ENCODE measurements around the gene AP5M1.

AP5M1 gene

GRCh38 chr14:57319636-57320192, 50.9 kb downstream of the AP5M1 start:
- Histone ChIP-seq H3K36me3 (ENCODE audit: insufficient read depth, low read length) (no peaks in the 10 kb centered on the region), H2AFZ (ENCODE audit: low read length) (no peak overlapping the region), H3K4me3 (ENCODE audit: low read depth, low read length, poor library complexity, severe bottlenecking) (no peak overlapping the region), H3F3A (ENCODE audit: insufficient read depth, low read length) (no peaks in the 10 kb centered on the region), H4K20me1 (ENCODE audit: insufficient read depth, low read length) (no peaks in the 10 kb centered on the region), H3K27me3 (ENCODE audit: insufficient read depth, low read length) (no peaks in the 10 kb centered on the region), H3K4me1 (ENCODE audit: insufficient read depth, low read length, severe bottlenecking) (no peaks in the 10 kb centered on the region), H3K4me2 (ENCODE audit: low read length) (no peak overlapping the region), H3K79me2 (ENCODE audit: insufficient read depth, low read length) (no peaks in the 10 kb centered on the region), H3K9me3 (ENCODE audit: low read length) (no peaks in the 10 kb centered on the region), H3K9me2 (ENCODE audit: low read depth, low read length) (no peaks in the 10 kb centered on the region), H3K9ac (ENCODE audit: low read length) (no peak overlapping the region), H3K27ac (ENCODE audit: low read depth, low read length, poor library complexity, severe bottlenecking) (no peak overlapping the region)
- TF ChIP-seq EZH2 (IDR thresholded peaks at IDR 0.05; ENCODE audit: borderline replicate concordance, low read length) = no peak
- TF ChIP-seq, protein P1, sequence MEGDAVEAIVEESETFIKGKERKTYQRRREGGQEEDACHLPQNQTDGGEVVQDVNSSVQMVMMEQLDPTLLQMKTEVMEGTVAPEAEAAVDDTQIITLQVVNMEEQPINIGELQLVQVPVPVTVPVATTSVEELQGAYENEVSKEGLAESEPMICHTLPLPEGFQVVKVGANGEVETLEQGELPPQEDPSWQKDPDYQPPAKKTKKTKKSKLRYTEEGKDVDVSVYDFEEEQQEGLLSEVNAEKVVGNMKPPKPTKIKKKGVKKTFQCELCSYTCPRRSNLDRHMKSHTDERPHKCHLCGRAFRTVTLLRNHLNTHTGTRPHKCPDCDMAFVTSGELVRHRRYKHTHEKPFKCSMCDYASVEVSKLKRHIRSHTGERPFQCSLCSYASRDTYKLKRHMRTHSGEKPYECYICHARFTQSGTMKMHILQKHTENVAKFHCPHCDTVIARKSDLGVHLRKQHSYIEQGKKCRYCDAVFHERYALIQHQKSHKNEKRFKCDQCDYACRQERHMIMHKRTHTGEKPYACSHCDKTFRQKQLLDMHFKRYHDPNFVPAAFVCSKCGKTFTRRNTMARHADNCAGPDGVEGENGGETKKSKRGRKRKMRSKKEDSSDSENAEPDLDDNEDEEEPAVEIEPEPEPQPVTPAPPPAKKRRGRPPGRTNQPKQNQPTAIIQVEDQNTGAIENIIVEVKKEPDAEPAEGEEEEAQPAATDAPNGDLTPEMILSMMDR (IDR thresholded peaks at IDR 0.05; ENCODE audit: low read length) = no peak

DNA sequence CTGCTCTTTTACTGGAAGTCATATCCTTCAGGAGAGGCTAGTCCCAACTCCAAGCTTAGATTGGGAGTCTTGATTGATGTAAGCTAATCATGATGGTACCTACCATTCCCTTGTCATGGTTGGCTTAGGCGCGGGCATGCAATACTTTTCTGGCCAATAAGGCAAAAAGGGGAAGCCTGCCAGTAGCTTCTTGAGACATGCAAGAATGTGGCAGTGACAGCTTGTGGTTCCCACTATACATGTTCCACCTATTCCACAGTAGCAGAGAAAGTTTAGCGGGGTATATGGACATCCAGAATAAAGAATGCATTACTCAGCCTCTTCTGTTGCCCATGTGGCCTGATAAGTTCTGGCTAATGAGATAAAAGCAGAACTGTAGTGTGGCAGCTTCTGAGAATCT, 55.0 kb downstream of the AP5M1 start:
- TF ChIP-seq, protein P1 (IDR thresholded peaks at IDR 0.05; ENCODE audit: low read length) = no peak
- TF ChIP-seq EZH2 (IDR thresholded peaks at IDR 0.05; ENCODE audit: borderline replicate concordance, low read length) = no peak
- H3K27me3 ChIP-seq (ENCODE audit: insufficient read depth, low read length) = no peaks in the 10 kb centered on the region
- no peaks in the 10 kb centered on the region for H3K36me3 ChIP-seq (ENCODE audit: insufficient read depth, low read length)
- H3K4me1 ChIP-seq (ENCODE audit: insufficient read depth, low read length, severe bottlenecking) = no peaks in the 10 kb centered on the region
- H3F3A ChIP-seq (ENCODE audit: insufficient read depth, low read length) = no peaks in the 10 kb centered on the region
- no peak overlapping the region for H3K27ac ChIP-seq (ENCODE audit: low read depth, low read length, poor library complexity, severe bottlenecking)
- H4K20me1 ChIP-seq (ENCODE audit: insufficient read depth, low read length) = no peaks in the 10 kb centered on the region
- H2AFZ ChIP-seq (ENCODE audit: low read length) = no peak overlapping the region
- no peak overlapping the region for H3K4me3 ChIP-seq (ENCODE audit: low read depth, low read length, poor library complexity, severe bottlenecking)
- no peaks in the 10 kb centered on the region for H3K9me2 ChIP-seq (ENCODE audit: low read depth, low read length)
- no peak overlapping the region for H3K9ac ChIP-seq (ENCODE audit: low read length)
- H3K9me3 ChIP-seq (ENCODE audit: low read length) = no peaks in the 10 kb centered on the region
- no peak overlapping the region for H3K4me2 ChIP-seq (ENCODE audit: low read length)
- H3K79me2 ChIP-seq (ENCODE audit: insufficient read depth, low read length) = no peaks in the 10 kb centered on the region

GRCh38 chr14:57326253-57326652, 57.5 kb downstream of the AP5M1 start:
- Histone ChIP-seq H2AFZ (ENCODE audit: low read length) (no peak overlapping the region), H3K4me2 (ENCODE audit: low read length) (no peak overlapping the region)

More at GRCh38 chr14:57326253-57326652, 57.5 kb downstream of the AP5M1 start:
- H3K27ac ChIP-seq (ENCODE audit: low read depth, low read length, poor library complexity, severe bottlenecking) = no peak overlapping the region
- no peaks in the 10 kb centered on the region for H4K20me1 ChIP-seq (ENCODE audit: insufficient read depth, low read length)
- H3K9me2 ChIP-seq (ENCODE audit: low read depth, low read length) = no peaks in the 10 kb centered on the region
- no peaks in the 10 kb centered on the region for H3K27me3 ChIP-seq (ENCODE audit: insufficient read depth, low read length)
- H3K36me3 ChIP-seq (ENCODE audit: insufficient read depth, low read length) = no peaks in the 10 kb centered on the region
- H3K9me3 ChIP-seq (ENCODE audit: low read length) = no peaks in the 10 kb centered on the region
- TF ChIP-seq, protein P1 (IDR thresholded peaks at IDR 0.05; ENCODE audit: low read length) = no peak
- no peak for TF ChIP-seq EZH2 (IDR thresholded peaks at IDR 0.05; ENCODE audit: borderline replicate concordance, low read length)
- H3K9ac ChIP-seq (ENCODE audit: low read length) = no peak overlapping the region
- H3F3A ChIP-seq (ENCODE audit: insufficient read depth, low read length) = no peaks in the 10 kb centered on the region
- no peaks in the 10 kb centered on the region for H3K4me1 ChIP-seq (ENCODE audit: insufficient read depth, low read length, severe bottlenecking)
- no peaks in the 10 kb centered on the region for H3K79me2 ChIP-seq (ENCODE audit: insufficient read depth, low read length)
- H3K4me3 ChIP-seq (ENCODE audit: low read depth, low read length, poor library complexity, severe bottlenecking) = no peak overlapping the region
